Brain microvascular endothelial cell (primary cell): Measurements from ENCODE around the gene TWNK.
"Not testable (repeated sequence)": the region's sequence is repeated elsewhere in the genome, so short reads cannot be mapped to it uniquely, and the experiment has no call there.

Experiments
- DNase-seq: peaks from one replicate; pipeline ENCODE4 v3.0.0-alpha.2; 2020
- H3K27ac ChIP-seq: fragments of 250-450 bp; sonication (Bioruptor Pico); 2 replicates; pipeline ENCODE4 v1.5.1; 2020; ENCODE audit warnings: mild to moderate bottlenecking, moderate library complexity
- H3K27me3 ChIP-seq: fragments of 250-450 bp; sonication (Bioruptor Pico); replicated peaks from 2 replicates; pipeline ENCODE4 v1.5.1; 2020; ENCODE audit warnings: mild to moderate bottlenecking
- H3K36me3 ChIP-seq: fragments of 250-450 bp; sonication (Bioruptor Pico); replicated peaks from 2 replicates; pipeline ENCODE4 v1.5.1; 2020; ENCODE audit warnings: mild to moderate bottlenecking
- H3K4me3 ChIP-seq: 2 replicates; pipeline ENCODE4 v1.5.1; 2011; ENCODE audit warnings: low read depth, mild to moderate bottlenecking, control low read depth, low read length, moderate library complexity
- in situ Hi-C: cut with HindIII; loops from 2 replicates; pipeline ENCODE4 v1.10.0; 2017; ENCODE audit warnings: low sequenced_read_pairs, low pct_ligation_motif_present
- TF ChIP-seq, protein P1 (sequence below): IDR thresholded peaks from 2 replicates; pipeline ENCODE4 v1.5.1; 2011; ENCODE audit warnings: low read depth, mild to moderate bottlenecking, moderate library complexity, low read length, control low read depth, inconsistent platforms; ENCODE audit errors: missing control alignments

Gene TWNK

DNA sequence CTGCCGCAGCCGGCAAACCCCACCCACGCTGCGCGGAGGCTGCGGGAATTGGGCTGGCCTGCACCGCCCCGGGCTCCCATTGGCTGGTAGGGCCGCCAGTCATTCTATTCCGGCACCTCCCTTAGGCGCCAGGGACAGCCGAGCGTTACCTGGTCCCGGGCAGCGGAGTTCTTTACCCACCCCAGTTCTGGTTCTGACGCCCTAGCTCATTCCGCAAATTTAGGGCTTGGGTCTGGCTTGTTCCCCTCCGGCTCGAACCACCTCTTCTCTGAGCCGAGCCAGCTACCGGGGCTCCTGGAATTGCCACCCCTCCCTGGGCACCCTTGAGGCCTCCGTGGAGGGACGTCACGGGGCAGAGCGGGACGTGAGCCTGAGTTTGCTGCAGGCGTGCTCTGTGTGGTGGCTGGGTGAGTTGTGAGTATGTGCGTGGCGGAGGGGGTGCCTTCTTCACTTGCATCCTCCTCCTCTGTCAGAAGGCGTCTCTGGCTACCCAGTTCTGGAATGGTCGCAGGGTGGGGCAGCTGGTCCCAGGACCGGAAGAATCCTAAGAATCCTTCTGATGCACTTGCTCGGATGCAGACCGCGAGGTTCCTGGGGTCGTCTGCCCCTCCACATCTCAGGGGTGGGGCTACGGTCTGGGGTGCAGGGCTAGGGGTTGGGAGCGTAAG lies 43.9 kb downstream of the TWNK start, which contains the start of the genes PDZD7 and SFXN3:
Gene PDZD7, minus strand, starts transcription at position 2 of the 668 bp plus-strand sequence. CDS start 910 bp downstream, outside the sequence.
Gene SFXN3, plus strand, starts transcription at position 107 of the 668 bp plus-strand sequence. CDS start 3,461 bp downstream, outside the sequence.
- TF ChIP-seq, protein P1, sequence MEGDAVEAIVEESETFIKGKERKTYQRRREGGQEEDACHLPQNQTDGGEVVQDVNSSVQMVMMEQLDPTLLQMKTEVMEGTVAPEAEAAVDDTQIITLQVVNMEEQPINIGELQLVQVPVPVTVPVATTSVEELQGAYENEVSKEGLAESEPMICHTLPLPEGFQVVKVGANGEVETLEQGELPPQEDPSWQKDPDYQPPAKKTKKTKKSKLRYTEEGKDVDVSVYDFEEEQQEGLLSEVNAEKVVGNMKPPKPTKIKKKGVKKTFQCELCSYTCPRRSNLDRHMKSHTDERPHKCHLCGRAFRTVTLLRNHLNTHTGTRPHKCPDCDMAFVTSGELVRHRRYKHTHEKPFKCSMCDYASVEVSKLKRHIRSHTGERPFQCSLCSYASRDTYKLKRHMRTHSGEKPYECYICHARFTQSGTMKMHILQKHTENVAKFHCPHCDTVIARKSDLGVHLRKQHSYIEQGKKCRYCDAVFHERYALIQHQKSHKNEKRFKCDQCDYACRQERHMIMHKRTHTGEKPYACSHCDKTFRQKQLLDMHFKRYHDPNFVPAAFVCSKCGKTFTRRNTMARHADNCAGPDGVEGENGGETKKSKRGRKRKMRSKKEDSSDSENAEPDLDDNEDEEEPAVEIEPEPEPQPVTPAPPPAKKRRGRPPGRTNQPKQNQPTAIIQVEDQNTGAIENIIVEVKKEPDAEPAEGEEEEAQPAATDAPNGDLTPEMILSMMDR: no peak
- no peaks in the 10 kb centered on the region for H3K27me3 ChIP-seq
- in situ Hi-C loops: no loop called here

DNA sequence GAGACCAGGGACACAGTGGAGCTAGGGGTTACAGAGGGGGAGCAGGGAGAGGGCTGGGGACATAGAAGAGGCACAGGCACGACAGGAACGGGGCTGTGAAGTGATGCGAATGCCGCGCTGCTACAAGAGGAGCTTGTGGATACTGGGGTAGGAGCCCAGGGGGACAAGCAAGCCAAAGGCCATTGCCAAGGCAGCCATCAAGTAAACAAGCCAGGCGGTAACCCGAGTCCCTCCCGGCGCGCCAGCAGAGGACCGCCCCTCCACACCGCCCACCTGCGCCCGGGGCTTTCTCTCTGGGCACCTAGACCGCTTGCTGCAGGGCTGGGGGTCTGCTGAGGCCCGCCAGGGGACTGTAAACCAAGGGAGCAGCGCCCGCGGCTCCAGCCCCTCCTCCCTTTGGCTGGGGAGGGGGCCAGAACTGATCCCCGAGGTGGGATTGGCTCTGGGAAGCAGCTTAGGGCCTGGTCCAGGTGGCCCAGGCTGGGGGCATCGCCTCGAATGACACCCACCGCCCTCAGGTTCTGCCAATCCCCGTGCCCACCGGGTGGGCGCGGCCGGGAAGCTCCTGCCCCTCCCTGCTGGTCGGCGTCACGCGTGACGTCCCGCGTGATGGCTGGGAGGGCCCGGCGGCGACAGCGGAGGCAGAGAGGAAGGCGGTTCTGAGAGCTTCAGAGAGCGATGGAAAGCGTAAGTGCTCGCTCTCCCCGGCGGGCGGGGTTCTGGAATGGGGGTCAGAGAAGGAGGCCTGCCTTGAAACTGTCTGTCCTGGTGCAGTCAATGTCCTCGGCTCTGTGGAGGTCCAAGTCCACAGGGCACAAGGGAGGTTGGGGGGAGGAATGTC lies 44.7 kb downstream of the TWNK start:
- Histone ChIP-seq H3K4me3 (peak overlapping the region; percentile 82), H3K27ac (peak overlapping the region; percentile 98), H3K36me3 (peaks cover 22% of the 10 kb centered on the region), H3K27me3 (no peaks in the 10 kb centered on the region)
- TF ChIP-seq, protein P1: no peak
- DNase-seq: peak; percentile 54
- in situ Hi-C loops: no loop called here

More for the DNA sequence above, 43.9 kb downstream of the TWNK start, which contains the start of the genes PDZD7 and SFXN3:
- Histone ChIP-seq H3K36me3 (peaks cover 14% of the 10 kb centered on the region), H3K4me3 (peak within 1 kb of the TSS; percentile 82), H3K27ac (peak within 1 kb of the TSS; percentile 98)
- DNase-seq: peak; percentile 92

DNA sequence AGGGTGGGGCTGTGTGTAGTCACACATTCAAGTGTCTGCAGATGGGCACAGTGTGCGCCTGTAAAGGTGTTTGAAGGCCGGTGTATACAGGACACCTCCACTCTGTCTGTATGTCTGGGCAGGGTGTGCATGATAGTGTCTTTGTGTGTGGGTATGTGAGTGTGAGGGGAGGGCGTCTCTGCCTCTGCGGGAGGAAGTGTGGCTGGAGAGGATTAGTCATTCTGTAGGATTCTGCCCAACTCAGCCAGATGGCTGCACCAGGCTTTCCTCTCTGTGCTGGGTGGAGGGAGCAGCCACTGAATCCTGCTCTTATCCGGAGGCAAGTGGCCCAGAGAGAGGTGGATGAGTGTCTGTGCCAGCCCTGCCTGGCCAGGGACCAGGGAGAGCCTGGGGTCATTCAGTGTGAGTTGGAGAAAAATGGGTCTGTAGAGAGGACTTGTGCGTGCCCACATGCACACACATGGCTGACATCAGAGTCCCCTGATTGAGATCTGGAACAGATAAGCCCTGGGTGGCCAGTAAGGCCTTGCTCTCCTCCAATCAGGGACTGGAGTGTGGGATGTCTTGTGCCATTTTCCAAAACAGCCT lies 45.4 kb downstream of the TWNK start:
- in situ Hi-C loops: no loop called here
- Histone ChIP-seq H3K4me3 (peak overlapping the region; percentile 82), H3K36me3 (peaks cover 29% of the 10 kb centered on the region), H3K27ac (peak overlapping the region; percentile 98), H3K27me3 (no peaks in the 10 kb centered on the region)
- peak; percentile 84 for DNase-seq
- TF ChIP-seq, protein P1: no peak

DNA sequence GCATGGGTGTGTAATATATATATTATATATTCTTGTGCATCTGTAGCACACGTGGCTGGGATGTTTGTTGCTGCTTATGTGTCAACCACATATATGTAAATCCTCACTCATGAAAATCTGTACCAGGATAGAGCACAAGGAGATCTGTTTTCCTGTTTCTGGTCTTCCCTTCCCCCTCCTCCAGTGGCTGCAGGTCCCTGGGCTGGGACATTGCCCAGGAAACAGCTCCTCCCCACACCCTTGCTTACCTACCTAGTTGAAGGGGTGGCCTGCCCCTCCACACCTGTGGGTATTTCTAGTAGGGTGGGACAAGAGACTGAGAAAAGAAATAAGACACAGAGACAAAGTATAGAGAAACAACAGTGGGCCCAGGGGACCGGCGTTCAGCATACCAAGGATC lies 45.9 kb downstream of the TWNK start:
- in situ Hi-C loops: no loop called here
- Histone ChIP-seq H3K4me3 (peak overlapping the region; percentile 82), H3K27me3 (no peaks in the 10 kb centered on the region), H3K36me3 (peaks cover 34% of the 10 kb centered on the region), H3K27ac (peak overlapping the region; percentile 98)
- no peak for DNase-seq
- TF ChIP-seq, protein P1: no peak

DNA sequence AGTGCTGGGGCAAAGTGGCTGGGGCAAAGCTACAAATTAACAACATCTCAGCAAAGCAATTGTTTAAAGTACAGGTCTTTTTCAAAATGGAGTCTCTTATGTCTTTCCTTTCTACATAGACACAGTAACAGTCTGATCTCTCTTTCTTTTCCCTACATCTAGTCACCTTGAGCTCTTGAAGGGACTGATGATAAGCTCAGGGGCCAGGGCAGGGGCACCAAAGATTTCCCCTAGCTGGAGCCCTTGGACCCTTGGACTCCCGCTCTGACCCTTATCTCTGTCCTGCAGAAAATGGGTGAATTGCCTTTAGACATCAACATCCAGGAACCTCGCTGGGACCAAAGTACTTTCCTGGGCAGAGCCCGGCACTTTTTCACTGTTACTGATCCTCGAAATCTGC lies 47.1 kb downstream of the TWNK start:
- H3K27ac ChIP-seq, DNase-seq, in situ Hi-C loops, H3K4me3 ChIP-seq, H3K27me3 ChIP-seq: not testable (repeated sequence)
- H3K36me3 ChIP-seq: peaks cover 46% of the 10 kb centered on the region

DNA sequence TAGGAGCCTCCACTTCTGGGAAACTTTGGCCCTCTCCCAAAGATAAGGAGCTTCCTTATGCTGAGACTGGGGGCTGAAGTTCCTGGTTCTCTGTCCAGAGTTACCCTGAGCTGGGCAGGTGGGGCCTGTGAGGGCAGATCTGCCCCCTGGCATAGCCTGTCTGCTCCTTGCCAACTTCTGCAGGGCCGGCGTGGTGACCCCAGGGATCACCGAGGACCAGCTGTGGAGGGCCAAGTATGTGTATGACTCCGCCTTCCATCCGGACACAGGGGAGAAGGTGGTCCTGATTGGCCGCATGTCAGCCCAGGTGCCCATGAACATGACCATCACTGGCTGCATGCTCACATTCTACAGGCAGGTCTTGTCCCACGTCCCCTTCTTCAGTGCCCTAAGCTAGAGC lies 48.0 kb downstream of the TWNK start:
- TF ChIP-seq, protein P1: no peak
- H3K4me3 ChIP-seq: no peak overlapping the region
- in situ Hi-C loops: no loop called here
- DNase-seq: no peak
- H3K27ac ChIP-seq: no peak overlapping the region
- peaks cover 55% of the 10 kb centered on the region for H3K36me3 ChIP-seq
- no peaks in the 10 kb centered on the region for H3K27me3 ChIP-seq
